Progenitor cell of endocrine pancreas (in vitro differentiated cells): ENCODE data around the gene GSTO1. TPM values are rescaled to one million over a fixed set of nuclear protein-coding genes. Genes with fewer than 3 reads are reported as not detected.
"Not testable (repeated sequence)": the region's sequence is repeated elsewhere in the genome, so short reads cannot be mapped to it uniquely, and the experiment has no call there.

Experiments
- DNase-seq: peaks from one replicate; pipeline ENCODE4 v3.0.0; 2021; ENCODE audit warnings: low spot score; ENCODE audit not compliant: unreplicated experiment
- H3K27ac Mint-ChIP-seq: 2 replicates; pipeline ENCODE4 v1.8.0; 2021; ENCODE audit warnings: mild to moderate bottlenecking, moderate library complexity, mixed read lengths
- H3K27me3 Mint-ChIP-seq: 2 replicates; pipeline ENCODE4 v1.8.0; 2021; ENCODE audit warnings: mixed read lengths
- H3K36me3 Mint-ChIP-seq: 2 replicates; pipeline ENCODE4 v1.8.0; 2022; ENCODE audit warnings: mixed read lengths; ENCODE audit not compliant: insufficient read depth
- H3K4me1 Mint-ChIP-seq: 2 replicates; pipeline ENCODE4 v1.8.0; 2021; ENCODE audit warnings: low read depth, mixed read lengths
- H3K4me3 Mint-ChIP-seq: 2 replicates; pipeline ENCODE4 v1.8.0; 2021; ENCODE audit warnings: low read depth, mild to moderate bottlenecking, moderate library complexity, mixed read lengths
- H3K9me3 Mint-ChIP-seq: 2 replicates; pipeline ENCODE4 v1.8.0; 2021; ENCODE audit warnings: low read depth, mixed read lengths
- total RNA-seq: library from RNA; stranded (reverse); gene quantifications from 2 replicates; pipeline ENCODE4 v1.2.1, GENCODE V29; 2021
- TF ChIP-seq, protein P1 (sequence below): fragments of 200-600 bp; sonication (generic); IDR thresholded peaks from one replicate; pipeline ENCODE4 v1.5.0; 2021; ENCODE audit warnings: antibody characterized with exemption, mild to moderate bottlenecking; ENCODE audit not compliant: unreplicated experiment

GSTO1 gene
- total RNA-seq, 1 donor from 2014 or later = 107 TPM

DNA sequence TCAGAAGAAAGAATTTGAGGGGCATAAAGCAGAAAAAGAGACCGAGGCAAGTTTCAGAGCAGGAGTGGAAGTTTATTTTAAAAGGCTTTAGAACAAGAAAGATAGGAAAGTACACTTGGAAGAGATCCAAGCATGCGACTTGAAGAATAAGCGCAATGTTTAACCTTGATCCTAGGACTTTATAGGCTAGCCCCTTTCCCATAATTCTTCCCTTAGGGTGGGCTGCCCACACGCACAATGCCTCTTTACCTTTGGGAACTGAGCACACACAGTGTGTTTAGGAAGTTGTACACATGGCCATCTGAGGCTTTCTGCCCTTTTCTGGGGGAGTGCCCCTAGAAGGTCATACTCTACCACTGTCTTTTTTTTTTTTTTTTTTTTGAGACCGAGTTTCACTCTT, 11.2 kb upstream of the GSTO1 start:
- no peaks in the 10 kb centered on the region for H3K36me3 Mint-ChIP-seq
- DNase-seq = no peak
- H3K9me3 Mint-ChIP-seq = peaks cover 16% of the 10 kb centered on the region
- no peak overlapping the region for H3K27ac Mint-ChIP-seq
- TF ChIP-seq, protein P1, sequence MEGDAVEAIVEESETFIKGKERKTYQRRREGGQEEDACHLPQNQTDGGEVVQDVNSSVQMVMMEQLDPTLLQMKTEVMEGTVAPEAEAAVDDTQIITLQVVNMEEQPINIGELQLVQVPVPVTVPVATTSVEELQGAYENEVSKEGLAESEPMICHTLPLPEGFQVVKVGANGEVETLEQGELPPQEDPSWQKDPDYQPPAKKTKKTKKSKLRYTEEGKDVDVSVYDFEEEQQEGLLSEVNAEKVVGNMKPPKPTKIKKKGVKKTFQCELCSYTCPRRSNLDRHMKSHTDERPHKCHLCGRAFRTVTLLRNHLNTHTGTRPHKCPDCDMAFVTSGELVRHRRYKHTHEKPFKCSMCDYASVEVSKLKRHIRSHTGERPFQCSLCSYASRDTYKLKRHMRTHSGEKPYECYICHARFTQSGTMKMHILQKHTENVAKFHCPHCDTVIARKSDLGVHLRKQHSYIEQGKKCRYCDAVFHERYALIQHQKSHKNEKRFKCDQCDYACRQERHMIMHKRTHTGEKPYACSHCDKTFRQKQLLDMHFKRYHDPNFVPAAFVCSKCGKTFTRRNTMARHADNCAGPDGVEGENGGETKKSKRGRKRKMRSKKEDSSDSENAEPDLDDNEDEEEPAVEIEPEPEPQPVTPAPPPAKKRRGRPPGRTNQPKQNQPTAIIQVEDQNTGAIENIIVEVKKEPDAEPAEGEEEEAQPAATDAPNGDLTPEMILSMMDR = no peak
- peaks cover 2% of the 10 kb centered on the region for H3K4me1 Mint-ChIP-seq
- no peaks in the 10 kb centered on the region for H3K27me3 Mint-ChIP-seq
- H3K4me3 Mint-ChIP-seq = no peak overlapping the region

DNA sequence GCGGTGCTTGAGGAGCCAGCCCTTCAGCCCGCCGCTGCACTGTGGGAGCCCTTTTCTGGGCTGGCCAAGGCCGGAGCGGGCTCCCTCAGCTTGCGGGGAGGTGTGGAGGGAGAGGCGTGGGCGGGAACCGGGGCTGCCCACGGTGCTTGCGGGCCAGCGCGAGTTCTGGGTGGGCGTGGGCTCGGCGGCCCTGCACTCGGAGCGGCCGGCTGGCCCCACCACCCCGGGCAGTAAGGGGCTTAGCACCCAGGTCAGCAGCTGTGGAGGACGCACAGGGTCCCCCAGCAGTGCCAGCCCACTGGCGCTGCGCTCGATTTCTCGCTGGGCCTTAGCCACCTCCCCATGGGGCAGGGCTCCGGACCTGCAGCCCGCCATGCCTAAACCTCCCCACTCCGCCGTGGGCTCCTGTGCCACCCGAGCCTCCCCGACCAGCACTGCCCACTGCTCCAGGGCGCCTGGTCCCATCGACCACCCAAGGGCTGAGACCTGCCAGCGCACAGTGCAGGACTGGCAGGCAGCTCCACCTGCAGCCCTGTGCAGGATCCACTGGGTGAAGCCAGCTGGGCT, 9.5 kb upstream of the GSTO1 start:
- no peak overlapping the region for H3K27ac Mint-ChIP-seq
- no peaks in the 10 kb centered on the region for H3K36me3 Mint-ChIP-seq
- TF ChIP-seq, protein P1 = no peak
- DNase-seq = no peak
- peaks cover 2% of the 10 kb centered on the region for H3K4me1 Mint-ChIP-seq
- no peaks in the 10 kb centered on the region for H3K27me3 Mint-ChIP-seq
- peaks cover 16% of the 10 kb centered on the region for H3K9me3 Mint-ChIP-seq
- no peak overlapping the region for H3K4me3 Mint-ChIP-seq

DNA sequence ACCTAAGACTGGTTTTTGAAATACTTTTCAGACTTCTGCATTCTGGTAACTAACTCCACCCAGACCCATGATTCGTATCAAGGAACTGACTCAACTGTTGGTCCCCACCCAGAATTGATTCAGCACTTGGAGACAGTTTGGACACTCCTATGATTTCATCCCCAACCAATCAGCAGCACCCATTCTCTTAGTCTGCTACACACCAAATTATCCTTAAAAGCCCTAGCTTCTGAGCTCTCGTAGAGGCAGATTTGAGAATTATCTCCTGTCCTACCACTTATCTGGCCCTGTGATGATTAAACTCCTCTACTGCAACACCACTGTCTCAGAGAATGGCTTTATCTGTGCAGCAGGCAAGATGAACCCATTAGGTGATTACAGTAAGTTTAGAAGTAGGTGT, 7.7 kb upstream of the GSTO1 start:
- H3K9me3 Mint-ChIP-seq = peaks cover 16% of the 10 kb centered on the region
- no peaks in the 10 kb centered on the region for H3K27me3 Mint-ChIP-seq
- no peak overlapping the region for H3K4me3 Mint-ChIP-seq
- H3K4me1 Mint-ChIP-seq = peaks cover 15% of the 10 kb centered on the region
- H3K36me3 Mint-ChIP-seq = no peaks in the 10 kb centered on the region
- H3K27ac Mint-ChIP-seq = no peak overlapping the region
- TF ChIP-seq, protein P1 = no peak
- no peak for DNase-seq

DNA sequence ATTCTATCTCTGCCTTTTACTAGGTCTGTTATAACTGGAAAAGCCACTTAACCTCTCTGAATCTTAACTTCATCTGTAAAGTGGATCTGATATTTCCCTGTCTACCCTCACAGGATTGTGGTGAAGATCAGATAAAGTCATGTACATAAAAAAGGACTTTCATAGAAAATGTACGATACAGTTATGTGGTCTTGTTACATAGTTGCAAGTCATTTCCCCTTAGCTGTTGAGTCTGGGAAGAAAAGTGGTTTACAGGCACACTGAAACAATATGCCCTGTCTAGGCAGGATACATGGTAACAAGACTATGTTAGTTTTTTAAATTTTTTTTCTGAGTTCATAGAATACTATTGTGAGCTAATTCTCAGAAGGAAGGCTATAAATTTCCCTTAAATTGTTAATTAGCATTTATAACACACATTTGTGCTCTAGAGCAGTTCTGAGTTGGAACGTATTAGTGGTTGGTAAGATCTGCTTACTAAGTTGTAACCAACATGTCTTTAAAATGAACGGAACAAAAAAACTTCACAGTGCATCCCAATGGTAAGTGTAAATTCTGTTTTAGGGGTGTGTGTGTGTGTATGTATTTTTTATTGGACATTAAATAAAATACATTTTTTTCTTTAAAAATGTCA, 7.1 kb upstream of the GSTO1 start:
- Mint-ChIP-seq H3K4me3 (no peak overlapping the region), H3K4me1 (peaks cover 22% of the 10 kb centered on the region), H3K27ac (no peak overlapping the region), H3K36me3 (no peaks in the 10 kb centered on the region), H3K9me3 (peaks cover 16% of the 10 kb centered on the region), H3K27me3 (no peaks in the 10 kb centered on the region)
- TF ChIP-seq, protein P1 = no peak
- no peak for DNase-seq

DNA sequence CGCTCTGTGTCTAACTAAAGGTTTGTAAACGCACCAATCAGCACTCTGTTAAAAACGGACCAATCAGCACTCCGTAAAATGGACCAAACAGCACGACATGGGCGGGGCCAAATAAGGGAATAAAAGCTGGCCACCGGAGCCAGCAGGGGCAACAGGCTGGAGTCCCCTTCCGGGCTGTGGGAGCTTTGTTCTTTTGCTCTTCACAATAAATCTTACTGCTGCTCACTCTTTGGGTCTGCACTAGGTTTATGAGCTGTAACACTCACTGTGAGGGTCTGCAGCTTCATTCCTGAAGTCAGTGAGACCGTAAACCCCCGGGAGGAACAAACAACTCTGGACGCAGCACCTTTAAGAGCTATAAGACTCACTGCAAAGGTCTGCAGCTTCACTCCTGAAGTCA, 5.8 kb upstream of the GSTO1 start:
- H3K27me3 Mint-ChIP-seq, H3K36me3 Mint-ChIP-seq, DNase-seq, H3K4me3 Mint-ChIP-seq, H3K27ac Mint-ChIP-seq: not testable (repeated sequence)
- H3K9me3 Mint-ChIP-seq = peaks cover 16% of the 10 kb centered on the region
- H3K4me1 Mint-ChIP-seq = peaks cover 33% of the 10 kb centered on the region

DNA sequence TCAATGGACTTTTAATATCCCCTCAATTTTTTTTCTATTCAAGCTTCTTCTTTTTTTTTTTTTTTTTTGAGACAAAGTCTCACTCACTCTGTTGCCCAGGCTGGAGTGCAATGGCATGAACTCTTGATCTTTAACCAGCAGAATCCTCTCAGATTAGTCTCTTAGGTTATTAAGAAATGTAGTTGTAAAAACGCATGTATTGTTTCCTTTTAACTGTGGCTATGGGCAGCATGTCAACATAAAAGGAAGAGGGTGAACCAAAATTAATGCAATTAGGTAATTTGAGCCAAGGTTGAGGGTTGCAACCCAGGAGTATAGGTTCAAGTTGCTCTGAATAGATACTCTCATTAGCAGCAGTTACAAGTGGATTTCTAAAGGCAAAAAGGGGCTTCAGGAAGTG, 4.3 kb upstream of the GSTO1 start:
- H3K4me3 Mint-ChIP-seq = no peak overlapping the region
- no peaks in the 10 kb centered on the region for H3K36me3 Mint-ChIP-seq
- DNase-seq = no peak
- H3K4me1 Mint-ChIP-seq = peaks cover 39% of the 10 kb centered on the region
- peaks cover 16% of the 10 kb centered on the region for H3K9me3 Mint-ChIP-seq
- H3K27me3 Mint-ChIP-seq = no peaks in the 10 kb centered on the region
- TF ChIP-seq, protein P1 = no peak
- H3K27ac Mint-ChIP-seq = no peak overlapping the region
